Measurements from ENCODE around the gene DNAJC28.

Gene DNAJC28

DNA sequence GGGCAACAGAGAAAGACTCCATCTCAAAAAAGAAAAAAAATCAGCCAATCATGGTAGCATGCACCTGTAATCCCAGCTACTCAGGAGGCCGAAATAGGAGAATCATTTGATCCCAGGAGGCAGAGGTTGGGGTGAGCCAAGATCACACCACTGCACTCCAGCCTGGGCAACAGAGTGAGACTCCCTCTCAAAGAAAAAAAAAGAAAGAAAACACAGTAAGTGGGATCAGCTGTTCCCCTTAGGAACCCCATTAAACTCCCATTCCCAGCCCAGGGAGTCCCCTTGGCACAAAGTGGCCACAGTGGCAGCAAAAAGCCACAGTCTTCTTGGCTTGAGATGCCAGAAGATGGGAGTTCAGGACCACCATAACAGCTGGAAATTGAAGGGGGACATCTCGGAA is 20.8 kb downstream of the DNAJC28 start:
- Histone ChIP-seq H3K4me1 (ENCODE audit: control insufficient read depth, insufficient read depth, low read length) (no peaks in the 10 kb centered on the region), H3K36me3 (ENCODE audit: control insufficient read depth in 2 of 2, insufficient read depth in 1 of 2, low read length in 2 of 2) (peaks cover 0 to 4% of the 10 kb centered on the region in 2 experiments; a peak in 2 of 3 replicates), H3K27ac (ENCODE audit: extremely low read depth, low read depth, low read length) (no peak overlapping the region), H3K9me3 (ENCODE audit: control insufficient read depth, insufficient read depth, low read depth, low read length) (no peaks in the 10 kb centered on the region), H3K4me3 (ENCODE audit: low read depth, low read length) (no peak overlapping the region)
- POLR2A ChIA-PET = interaction anchor here (0.8 kb wide), 1 partner anchor 10 kb away, joined by 10 read pairs; the partner anchor contains the start of gene TMEM50B
- CTCF ChIA-PET = interaction anchor here (0.6 kb wide), 1 partner anchor 109 kb away, joined by 4 read pairs; no protein-coding TSS in a partner anchor
- TF ChIP-seq ZNF529 (tag by site-specific recombination; IDR thresholded peaks at IDR 0.05; ENCODE audit: insufficient replicate concordance) = no peak
- no peak for TF ChIP-seq PATZ1 (tag by site-specific recombination; IDR thresholded peaks at IDR 0.05)
- TF ChIP-seq ZNF341 (tag by site-specific recombination; IDR thresholded peaks at IDR 0.05; ENCODE audit: low read depth) = no peak
- no peak for TF ChIP-seq ZNF214 (tag by site-specific recombination; IDR thresholded peaks at IDR 0.05; ENCODE audit: borderline replicate concordance)
- no peak for TF ChIP-seq ZNF623 (tag by site-specific recombination; IDR thresholded peaks at IDR 0.05)
- TF ChIP-seq TCF7L2 (IDR thresholded peaks at IDR 0.05; ENCODE audit: borderline replicate concordance, low read depth, low read length) = no peak
- TF ChIP-seq ZNF140 (tag by site-specific recombination; IDR thresholded peaks at IDR 0.05) = no peak
- no peak for TF ChIP-seq REST (tag by site-specific recombination; IDR thresholded peaks at IDR 0.05)
- TF ChIP-seq ZNF121 (tag by site-specific recombination; IDR thresholded peaks at IDR 0.05) = peak; percentile 77; the same call in 1 of the 2 replicates
- TF ChIP-seq OSR2 (tag by site-specific recombination; IDR thresholded peaks at IDR 0.05) = peak; percentile 43; the same call in 1 of the 2 replicates
- TF ChIP-seq ZNF549 (tag by site-specific recombination; IDR thresholded peaks at IDR 0.05) = no peak
- no peak for TF ChIP-seq GLI2 (tag by site-specific recombination; IDR thresholded peaks at IDR 0.05; ENCODE audit: borderline replicate concordance, low read depth)
- peak; percentile 73 for TF ChIP-seq ZIC2 (tag by site-specific recombination; IDR thresholded peaks at IDR 0.05)
- peak; percentile 61 for TF ChIP-seq ZNF18 (tag by site-specific recombination; IDR thresholded peaks at IDR 0.05)
- no peak for TF ChIP-seq OVOL3 (tag by site-specific recombination; IDR thresholded peaks at IDR 0.05)
- no peak for TF ChIP-seq ZNF266 (tag by site-specific recombination; IDR thresholded peaks at IDR 0.05; ENCODE audit: low read depth)
- TF ChIP-seq ZNF354C (tag by site-specific recombination; IDR thresholded peaks at IDR 0.05; ENCODE audit: borderline replicate concordance, low read depth) = no peak
- TF ChIP-seq ZBTB17 (tag by site-specific recombination; IDR thresholded peaks at IDR 0.05) = no peak
- TF ChIP-seq GLIS1 (tag by site-specific recombination; IDR thresholded peaks at IDR 0.05) = 0 out of 2 replicates have a peak, but pooled peaks have one; percentile 19
- TF ChIP-seq ZBTB20 (tag by site-specific recombination; IDR thresholded peaks at IDR 0.05) = no peak
- 0 out of 2 replicates have a peak, but pooled peaks have one; percentile 18 for TF ChIP-seq FEZF1 (tag by site-specific recombination; IDR thresholded peaks at IDR 0.05)
